Measurements from ENCODE around the gene ATP6V0D1. TPM values are rescaled to one million over a fixed set of nuclear protein-coding genes. Genes with fewer than 3 reads are reported as not detected.
A peak's percentile ranks its signal among the peaks of the same experiment; 100 is the strongest.

ATP6V0D1 gene
- total RNA-seq, 1 experiment from 2014 or later = 43.0 TPM

DNA sequence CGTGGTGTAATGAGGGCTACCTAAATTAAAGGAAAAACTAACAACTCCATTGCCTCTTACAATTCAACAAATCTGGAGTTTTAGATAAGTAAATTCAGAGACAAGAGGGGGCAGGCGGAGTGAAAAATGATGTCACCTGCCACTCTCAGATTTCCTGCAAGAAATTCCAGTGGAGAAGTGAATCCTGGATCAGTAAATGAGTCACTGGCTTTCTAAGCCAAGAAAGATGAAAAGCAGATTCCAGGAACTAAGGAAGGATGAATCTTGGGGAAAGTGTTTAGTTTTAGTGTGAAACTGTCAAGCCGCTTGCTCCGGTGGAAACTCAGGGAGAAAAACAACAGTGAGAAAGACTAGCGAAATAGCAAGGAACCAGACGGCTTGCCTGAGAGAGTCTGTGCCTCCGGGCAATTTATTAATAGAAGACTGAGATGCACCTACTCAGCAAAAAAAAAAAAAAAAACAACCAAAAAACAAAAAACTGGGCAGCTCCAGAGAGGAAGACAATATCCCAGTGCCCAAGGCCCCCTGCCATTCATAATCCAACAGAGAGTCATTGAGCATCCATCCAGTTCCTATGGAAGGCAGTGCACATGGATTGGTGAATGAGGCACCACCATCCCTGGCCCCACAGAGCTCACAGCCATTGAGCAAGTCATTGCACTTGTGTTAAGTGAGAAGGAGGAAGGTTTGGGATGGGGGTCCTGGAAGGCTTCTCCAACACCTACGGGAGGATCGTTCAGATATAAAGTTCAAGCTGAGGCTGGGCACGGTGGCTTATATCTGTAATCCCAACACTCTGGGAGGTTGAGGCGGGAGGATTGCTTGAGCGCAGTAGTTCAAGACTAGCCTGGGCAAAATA lies 35.6 kb upstream of the ATP6V0D1 start:
- H3K79me1 ChIP-seq (ENCODE audit: insufficient read depth, low read depth, low read length, poor library complexity, severe bottlenecking) = no peaks in the 10 kb centered on the region
- no peak overlapping the region for H3K4me3 Mint-ChIP-seq
- peak overlapping the region; percentile 25 for H3K9ac ChIP-seq (ENCODE audit: extremely low read depth, insufficient read length, low read length)
- H4K8ac ChIP-seq (replicated peaks; ENCODE audit: insufficient read length, low read depth, low read length) = no peak overlapping the region
- no peaks in the 10 kb centered on the region for H3K9me3 ChIP-seq (ENCODE audit: control insufficient read depth, low read depth, low read length)
- no CpG with 5 or more reads among the region's 12 CpGs for WGBS (ENCODE audit: extremely low coverage, insufficient read length, low lambda C conversion rate)
- H2AK5ac ChIP-seq (ENCODE audit: insufficient read length, low read length) = no peak overlapping the region
- H3K27me3 Mint-ChIP-seq (ENCODE audit: low read depth) = peaks cover 58% of the 10 kb centered on the region
- H3K23ac ChIP-seq (ENCODE audit: insufficient read length, low read depth, low read length) = no peak overlapping the region
- no peak overlapping the region for H4K5ac ChIP-seq (ENCODE audit: insufficient read length, low read depth, low read length)
- no peak overlapping the region for H3K4ac ChIP-seq (ENCODE audit: low read depth, low read length)
- no peak overlapping the region for H2BK5ac ChIP-seq (ENCODE audit: insufficient read length, low read length)
- H2BK20ac ChIP-seq (ENCODE audit: low read depth, low read length, poor library complexity, severe bottlenecking) = no peak overlapping the region
- H3K27me3 ChIP-seq (ENCODE audit: insufficient read depth, low read length) = no peaks in the 10 kb centered on the region; the same call in 1 of the 2 replicates
- H3K36me3 Mint-ChIP-seq (ENCODE audit: insufficient read depth in 1 of 3, low read depth in 3 of 3) = no peaks in the 10 kb centered on the region
- H3T11ph ChIP-seq (ENCODE audit: low read length) = no peak overlapping the region
- no peak overlapping the region for H4K91ac ChIP-seq (ENCODE audit: insufficient read length, low read depth, low read length)
- peaks cover 3 to 4% of the 10 kb centered on the region in 2 experiments; a peak in 4 of 5 replicates for H3K9me3 Mint-ChIP-seq
- no peak overlapping the region for H2BK12ac ChIP-seq (ENCODE audit: insufficient read length, low read depth, low read length)
- H3K4me1 Mint-ChIP-seq = peaks cover 2 to 5% of the 10 kb centered on the region in 2 experiments; a peak in 2 of 4 replicates
- no peak overlapping the region for H3K18ac ChIP-seq (ENCODE audit: insufficient read length, low read depth, low read length)
- no peak for DNase-seq
- H3K27ac Mint-ChIP-seq = no peak overlapping the region
- TF ChIP-seq, protein P1, sequence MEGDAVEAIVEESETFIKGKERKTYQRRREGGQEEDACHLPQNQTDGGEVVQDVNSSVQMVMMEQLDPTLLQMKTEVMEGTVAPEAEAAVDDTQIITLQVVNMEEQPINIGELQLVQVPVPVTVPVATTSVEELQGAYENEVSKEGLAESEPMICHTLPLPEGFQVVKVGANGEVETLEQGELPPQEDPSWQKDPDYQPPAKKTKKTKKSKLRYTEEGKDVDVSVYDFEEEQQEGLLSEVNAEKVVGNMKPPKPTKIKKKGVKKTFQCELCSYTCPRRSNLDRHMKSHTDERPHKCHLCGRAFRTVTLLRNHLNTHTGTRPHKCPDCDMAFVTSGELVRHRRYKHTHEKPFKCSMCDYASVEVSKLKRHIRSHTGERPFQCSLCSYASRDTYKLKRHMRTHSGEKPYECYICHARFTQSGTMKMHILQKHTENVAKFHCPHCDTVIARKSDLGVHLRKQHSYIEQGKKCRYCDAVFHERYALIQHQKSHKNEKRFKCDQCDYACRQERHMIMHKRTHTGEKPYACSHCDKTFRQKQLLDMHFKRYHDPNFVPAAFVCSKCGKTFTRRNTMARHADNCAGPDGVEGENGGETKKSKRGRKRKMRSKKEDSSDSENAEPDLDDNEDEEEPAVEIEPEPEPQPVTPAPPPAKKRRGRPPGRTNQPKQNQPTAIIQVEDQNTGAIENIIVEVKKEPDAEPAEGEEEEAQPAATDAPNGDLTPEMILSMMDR (conservative IDR thresholded peaks at IDR 0.05) = no peak
- no peaks in the 10 kb centered on the region for H3K4me1 ChIP-seq (ENCODE audit: insufficient read depth, low read length)
- H3K56ac ChIP-seq (ENCODE audit: insufficient read length, low read depth, low read length) = no peak overlapping the region
- H4K20me1 ChIP-seq (ENCODE audit: control insufficient read depth, insufficient read depth, insufficient read length) = no peaks in the 10 kb centered on the region
- no peaks in the 10 kb centered on the region for H3K23me2 ChIP-seq (ENCODE audit: insufficient read length, low read depth, low read length, poor library complexity, severe bottlenecking)
- no peaks in the 10 kb centered on the region for H3K79me2 ChIP-seq (ENCODE audit: insufficient read depth, low read length)
- no peak overlapping the region for H3K27ac ChIP-seq (ENCODE audit: insufficient read length, low read depth, low read length)
- H2BK120ac ChIP-seq (ENCODE audit: low read depth, low read length, poor library complexity, severe bottlenecking) = no peak overlapping the region
- no peak overlapping the region for H3K14ac ChIP-seq (ENCODE audit: insufficient read depth, low read length)
- no peak overlapping the region for H3K4me2 ChIP-seq (ENCODE audit: insufficient read depth, insufficient read length, low read length)
- no peak overlapping the region for H2AFZ ChIP-seq (ENCODE audit: low read length)
- H2BK15ac ChIP-seq (ENCODE audit: low read depth, low read length) = no peak overlapping the region

Data from H9 (cell line).